ENCODE data around the gene CNTNAP3.
"Not testable (repeated sequence)": the region's sequence is repeated elsewhere in the genome, so short reads cannot be mapped to it uniquely, and the experiment has no call there.

DNA sequence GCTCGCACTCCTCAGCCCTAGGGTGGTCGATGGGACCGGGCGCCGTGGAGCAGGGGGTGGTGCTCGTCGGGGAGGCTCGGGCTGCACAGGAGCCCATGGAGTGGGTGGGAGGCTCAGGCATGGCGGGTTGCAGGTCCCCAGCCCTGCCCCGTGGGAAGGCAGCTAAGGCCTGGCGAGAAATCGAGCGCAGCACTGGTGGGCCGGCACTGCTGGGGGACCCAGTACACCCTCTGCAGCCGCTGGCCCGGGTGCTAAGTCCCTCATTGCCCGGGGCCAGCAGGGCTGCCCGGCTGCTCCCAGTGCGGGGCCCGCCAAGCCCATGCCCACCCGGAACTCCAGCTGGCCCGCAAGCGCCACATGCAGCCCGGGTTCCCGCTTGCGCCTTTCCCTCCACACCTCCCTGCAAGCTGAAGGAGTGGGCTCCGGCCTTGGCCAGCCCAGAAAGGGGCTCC, 245.6 kb downstream of the CNTNAP3 start:
- not testable (repeated sequence) for TF ChIP-seq CHD4 (IDR thresholded peaks at IDR 0.05; ENCODE audit: borderline replicate concordance, low read length); POLR2A (IDR thresholded peaks at IDR 0.05; ENCODE audit: insufficient read depth in 1 of 2, low read depth in 2 of 2, low read length in 2 of 2); CHCHD3 (CRISPR knock-in tag; IDR thresholded peaks at IDR 0.05); PBX3 (CRISPR knock-in tag; IDR thresholded peaks at IDR 0.05; ENCODE audit: borderline replicate concordance); ZNF619 (CRISPR knock-in tag; IDR thresholded peaks at IDR 0.05); MTA3 (CRISPR knock-in tag; IDR thresholded peaks at IDR 0.05); CTCF (CRISPR knock-in tag; IDR thresholded peaks at IDR 0.05); ZNF10 (CRISPR knock-in tag; IDR thresholded peaks at IDR 0.05; ENCODE audit: borderline replicate concordance, low read depth); ASH2L (IDR thresholded peaks at IDR 0.05; ENCODE audit: insufficient read length, low read depth, low read length)
- TF ChIP-seq, protein P1, sequence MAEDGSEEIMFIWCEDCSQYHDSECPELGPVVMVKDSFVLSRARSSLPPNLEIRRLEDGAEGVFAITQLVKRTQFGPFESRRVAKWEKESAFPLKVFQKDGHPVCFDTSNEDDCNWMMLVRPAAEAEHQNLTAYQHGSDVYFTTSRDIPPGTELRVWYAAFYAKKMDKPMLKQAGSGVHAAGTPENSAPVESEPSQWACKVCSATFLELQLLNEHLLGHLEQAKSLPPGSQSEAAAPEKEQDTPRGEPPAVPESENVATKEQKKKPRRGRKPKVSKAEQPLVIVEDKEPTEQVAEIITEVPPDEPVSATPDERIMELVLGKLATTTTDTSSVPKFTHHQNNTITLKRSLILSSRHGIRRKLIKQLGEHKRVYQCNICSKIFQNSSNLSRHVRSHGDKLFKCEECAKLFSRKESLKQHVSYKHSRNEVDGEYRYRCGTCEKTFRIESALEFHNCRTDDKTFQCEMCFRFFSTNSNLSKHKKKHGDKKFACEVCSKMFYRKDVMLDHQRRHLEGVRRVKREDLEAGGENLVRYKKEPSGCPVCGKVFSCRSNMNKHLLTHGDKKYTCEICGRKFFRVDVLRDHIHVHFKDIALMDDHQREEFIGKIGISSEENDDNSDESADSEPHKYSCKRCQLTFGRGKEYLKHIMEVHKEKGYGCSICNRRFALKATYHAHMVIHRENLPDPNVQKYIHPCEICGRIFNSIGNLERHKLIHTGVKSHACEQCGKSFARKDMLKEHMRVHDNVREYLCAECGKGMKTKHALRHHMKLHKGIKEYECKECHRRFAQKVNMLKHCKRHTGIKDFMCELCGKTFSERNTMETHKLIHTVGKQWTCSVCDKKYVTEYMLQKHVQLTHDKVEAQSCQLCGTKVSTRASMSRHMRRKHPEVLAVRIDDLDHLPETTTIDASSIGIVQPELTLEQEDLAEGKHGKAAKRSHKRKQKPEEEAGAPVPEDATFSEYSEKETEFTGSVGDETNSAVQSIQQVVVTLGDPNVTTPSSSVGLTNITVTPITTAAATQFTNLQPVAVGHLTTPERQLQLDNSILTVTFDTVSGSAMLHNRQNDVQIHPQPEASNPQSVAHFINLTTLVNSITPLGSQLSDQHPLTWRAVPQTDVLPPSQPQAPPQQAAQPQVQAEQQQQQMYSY (CRISPR knock-in tag; IDR thresholded peaks at IDR 0.05) = not testable (repeated sequence)
